Body of pancreas (tissue), 4 donors: ENCODE results near the gene ANKDD1B.

ENCODE experiments used
- POLR2A ChIP-seq, 3 donors: fragments of 450-650 bp; IDR thresholded peaks; one replicate each; pipeline ENCODE4 v1.6.1; 2016; ENCODE audit warnings: antibody characterized with exemption in 3 of 3, mild to moderate bottlenecking in 2 of 3
- TF ChIP-seq, protein P1 (sequence below), 7 experiments: fragments of 450-650 bp in 4 of 7; fragments of 200-600 bp in 3 of 7; sonication (generic) in 3 of 7; IDR thresholded peaks; one replicate each; pipeline ENCODE4 v1.5.1; 2016 to 2019; ENCODE audit warnings: antibody characterized with exemption in 7 of 7

DNA sequence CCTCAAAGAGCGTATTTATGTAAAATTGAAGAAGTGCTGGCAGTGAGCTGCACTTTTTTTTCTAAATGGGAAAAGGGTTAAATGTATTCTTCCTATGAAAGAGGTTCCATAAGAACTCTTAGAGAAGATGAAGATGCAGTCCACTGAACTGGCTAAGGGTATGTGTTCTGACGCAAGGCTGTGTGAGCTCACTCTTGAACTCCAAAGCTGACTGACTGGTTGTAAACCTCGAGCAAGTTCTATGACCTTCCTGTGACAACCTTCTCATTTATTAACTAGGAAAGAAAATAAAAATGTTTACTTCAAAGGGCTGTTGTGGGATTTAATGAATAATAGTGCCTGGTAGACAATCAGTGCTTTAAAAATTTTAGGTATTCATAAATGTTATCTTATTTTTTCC lies 59.3 kb downstream of the ANKDD1B start:
- TF ChIP-seq, protein P1, sequence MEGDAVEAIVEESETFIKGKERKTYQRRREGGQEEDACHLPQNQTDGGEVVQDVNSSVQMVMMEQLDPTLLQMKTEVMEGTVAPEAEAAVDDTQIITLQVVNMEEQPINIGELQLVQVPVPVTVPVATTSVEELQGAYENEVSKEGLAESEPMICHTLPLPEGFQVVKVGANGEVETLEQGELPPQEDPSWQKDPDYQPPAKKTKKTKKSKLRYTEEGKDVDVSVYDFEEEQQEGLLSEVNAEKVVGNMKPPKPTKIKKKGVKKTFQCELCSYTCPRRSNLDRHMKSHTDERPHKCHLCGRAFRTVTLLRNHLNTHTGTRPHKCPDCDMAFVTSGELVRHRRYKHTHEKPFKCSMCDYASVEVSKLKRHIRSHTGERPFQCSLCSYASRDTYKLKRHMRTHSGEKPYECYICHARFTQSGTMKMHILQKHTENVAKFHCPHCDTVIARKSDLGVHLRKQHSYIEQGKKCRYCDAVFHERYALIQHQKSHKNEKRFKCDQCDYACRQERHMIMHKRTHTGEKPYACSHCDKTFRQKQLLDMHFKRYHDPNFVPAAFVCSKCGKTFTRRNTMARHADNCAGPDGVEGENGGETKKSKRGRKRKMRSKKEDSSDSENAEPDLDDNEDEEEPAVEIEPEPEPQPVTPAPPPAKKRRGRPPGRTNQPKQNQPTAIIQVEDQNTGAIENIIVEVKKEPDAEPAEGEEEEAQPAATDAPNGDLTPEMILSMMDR (IDR thresholded peaks at IDR 0.05) = no peak
- TF ChIP-seq POLR2A (IDR thresholded peaks at IDR 0.05) = no peak
